HG02973 (cell line): Measurements from ENCODE around the gene AP5M1.
A peak's percentile ranks its signal among the peaks of the same experiment; 100 is the strongest.
"Not testable (repeated sequence)": the region's sequence is repeated elsewhere in the genome, so short reads cannot be mapped to it uniquely, and the experiment has no call there.

Experiments
- ATAC-seq: cut with Tn5 transposase; IDR thresholded peaks from one replicate; pipeline ENCODE4 v1.9.1; 2021; ENCODE audit warnings: moderate library complexity; ENCODE audit not compliant: unreplicated experiment

AP5M1 gene

GRCh38 chr14:57268161-57269069 is at the start of gene AP5M1, which contains the start of gene EXOC5:
TSS of gene AP5M1 (plus strand) at chr14:57268971. CDS start at chr14:57269315, 344 bp downstream.
TSS of gene EXOC5 (minus strand) at chr14:57268905. CDS start at chr14:57268648, 257 bp downstream.
- peak; percentile 84 for ATAC-seq

GRCh38 chr14:57221931-57222330 is 46.8 kb upstream of the AP5M1 start:
- no peak for ATAC-seq

GRCh38 chr14:57227083-57227482 is 41.7 kb upstream of the AP5M1 start:
- no peak for ATAC-seq

GRCh38 chr14:57228320-57228719 is 40.5 kb upstream of the AP5M1 start:
- not testable (repeated sequence) for ATAC-seq

- ATAC-seq: no peak
Measured at GRCh38 chr14:57232006-57232405, 36.8 kb upstream of the AP5M1 start.

- not testable (repeated sequence) for ATAC-seq
Measured at GRCh38 chr14:57240115-57240514, 28.7 kb upstream of the AP5M1 start.

GRCh38 chr14:57243320-57243719 is 25.5 kb upstream of the AP5M1 start:
- ATAC-seq: no peak

GRCh38 chr14:57244106-57244505 is 24.7 kb upstream of the AP5M1 start:
- no peak for ATAC-seq

- ATAC-seq: no peak
Measured at GRCh38 chr14:57245941-57246340, 22.8 kb upstream of the AP5M1 start.

- ATAC-seq: no peak
Measured at GRCh38 chr14:57246933-57247657, 21.7 kb upstream of the AP5M1 start.

GRCh38 chr14:57254884-57255283 is 13.9 kb upstream of the AP5M1 start:
- ATAC-seq: peak; percentile 69

- ATAC-seq: not testable (repeated sequence)
Measured at GRCh38 chr14:57258221-57258620, 10.6 kb upstream of the AP5M1 start.

GRCh38 chr14:57259672-57260071 is 9.1 kb upstream of the AP5M1 start:
- no peak for ATAC-seq

- no peak for ATAC-seq
Measured at GRCh38 chr14:57261604-57262003, 7.2 kb upstream of the AP5M1 start.

- no peak for ATAC-seq
Measured at GRCh38 chr14:57262117-57262516, 6.7 kb upstream of the AP5M1 start.

- ATAC-seq: no peak
Measured at GRCh38 chr14:57266065-57266464, 2.7 kb upstream of the AP5M1 start.

- no peak for ATAC-seq
Measured at GRCh38 chr14:57273236-57273635, 4.5 kb downstream of the AP5M1 start.

- ATAC-seq: no peak
Measured at GRCh38 chr14:57274551-57274950, 5.8 kb downstream of the AP5M1 start.

- ATAC-seq: no peak
Measured at GRCh38 chr14:57275023-57275664, 6.4 kb downstream of the AP5M1 start.

- ATAC-seq: no peak
Measured at GRCh38 chr14:57277062-57277461, 8.3 kb downstream of the AP5M1 start.

- no peak for ATAC-seq
Measured at GRCh38 chr14:57287745-57288144, 19.0 kb downstream of the AP5M1 start.
